Fibroblast of mammary gland (primary cell): Measurements from ENCODE around the gene SPTB.

Experiments used
- DNase-seq: peaks from one replicate; pipeline ENCODE4 v3.0.0-alpha.2; 2010; ENCODE audit warnings: low read depth
- H3K4me3 ChIP-seq: 2 replicates; pipeline ENCODE4 v1.5.1; 2011; ENCODE audit warnings: low read depth, mild to moderate bottlenecking, low read length, moderate library complexity; ENCODE audit not compliant: control insufficient read depth
- TF ChIP-seq, protein P1 (sequence below): conservative IDR thresholded peaks from 2 replicates; pipeline ENCODE4 v1.5.1; 2011; ENCODE audit warnings: low read depth, low read length, inconsistent platforms; ENCODE audit not compliant: control insufficient read depth, insufficient read depth

Gene SPTB

DNA sequence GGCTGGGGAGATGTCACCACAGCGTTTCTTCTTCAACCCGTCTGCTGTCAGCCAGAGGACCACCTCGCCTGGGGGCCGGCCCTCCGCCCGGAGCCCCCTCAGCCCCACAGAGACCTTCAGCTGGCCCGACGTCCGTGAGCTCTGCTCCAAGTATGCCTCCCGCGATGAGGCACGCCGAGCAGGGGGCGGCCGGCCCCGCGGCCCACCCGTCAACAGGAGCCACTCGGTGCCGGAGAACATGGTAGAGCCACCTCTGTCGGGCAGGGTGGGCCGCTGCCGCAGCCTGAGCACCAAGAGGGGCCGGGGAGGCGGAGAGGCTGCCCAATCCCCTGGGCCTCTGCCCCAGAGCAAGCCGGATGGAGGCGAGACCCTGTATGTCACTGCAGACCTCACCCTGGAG, 136.6 kb downstream of the SPTB start:
- no peak overlapping the region for H3K4me3 ChIP-seq
- DNase-seq: no peak
- TF ChIP-seq, protein P1, sequence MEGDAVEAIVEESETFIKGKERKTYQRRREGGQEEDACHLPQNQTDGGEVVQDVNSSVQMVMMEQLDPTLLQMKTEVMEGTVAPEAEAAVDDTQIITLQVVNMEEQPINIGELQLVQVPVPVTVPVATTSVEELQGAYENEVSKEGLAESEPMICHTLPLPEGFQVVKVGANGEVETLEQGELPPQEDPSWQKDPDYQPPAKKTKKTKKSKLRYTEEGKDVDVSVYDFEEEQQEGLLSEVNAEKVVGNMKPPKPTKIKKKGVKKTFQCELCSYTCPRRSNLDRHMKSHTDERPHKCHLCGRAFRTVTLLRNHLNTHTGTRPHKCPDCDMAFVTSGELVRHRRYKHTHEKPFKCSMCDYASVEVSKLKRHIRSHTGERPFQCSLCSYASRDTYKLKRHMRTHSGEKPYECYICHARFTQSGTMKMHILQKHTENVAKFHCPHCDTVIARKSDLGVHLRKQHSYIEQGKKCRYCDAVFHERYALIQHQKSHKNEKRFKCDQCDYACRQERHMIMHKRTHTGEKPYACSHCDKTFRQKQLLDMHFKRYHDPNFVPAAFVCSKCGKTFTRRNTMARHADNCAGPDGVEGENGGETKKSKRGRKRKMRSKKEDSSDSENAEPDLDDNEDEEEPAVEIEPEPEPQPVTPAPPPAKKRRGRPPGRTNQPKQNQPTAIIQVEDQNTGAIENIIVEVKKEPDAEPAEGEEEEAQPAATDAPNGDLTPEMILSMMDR: no peak

GRCh38 chr14:64741961-64742360, 137.7 kb downstream of the SPTB start:
- no peak for DNase-seq
- TF ChIP-seq, protein P1: no peak
- H3K4me3 ChIP-seq: no peak overlapping the region

DNA sequence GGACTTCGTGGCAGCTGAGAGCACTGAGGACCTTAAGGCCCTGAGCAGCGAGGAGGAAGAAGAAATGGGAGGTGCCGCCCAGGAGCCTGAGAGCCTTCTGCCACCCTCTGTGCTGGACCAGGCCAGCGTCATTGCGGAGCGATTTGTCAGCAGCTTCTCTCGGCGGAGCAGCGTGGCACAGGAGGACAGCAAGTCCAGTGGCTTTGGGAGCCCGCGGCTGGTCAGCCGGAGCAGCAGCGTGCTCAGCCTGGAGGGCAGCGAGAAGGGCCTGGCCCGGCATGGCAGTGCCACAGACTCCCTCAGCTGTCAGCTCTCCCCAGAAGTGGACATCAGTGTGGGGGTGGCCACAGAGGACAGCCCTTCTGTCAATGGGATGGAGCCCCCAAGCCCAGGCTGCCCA, 138.5 kb downstream of the SPTB start:
- H3K4me3 ChIP-seq: no peak overlapping the region
- DNase-seq: no peak
- TF ChIP-seq, protein P1: no peak

DNA sequence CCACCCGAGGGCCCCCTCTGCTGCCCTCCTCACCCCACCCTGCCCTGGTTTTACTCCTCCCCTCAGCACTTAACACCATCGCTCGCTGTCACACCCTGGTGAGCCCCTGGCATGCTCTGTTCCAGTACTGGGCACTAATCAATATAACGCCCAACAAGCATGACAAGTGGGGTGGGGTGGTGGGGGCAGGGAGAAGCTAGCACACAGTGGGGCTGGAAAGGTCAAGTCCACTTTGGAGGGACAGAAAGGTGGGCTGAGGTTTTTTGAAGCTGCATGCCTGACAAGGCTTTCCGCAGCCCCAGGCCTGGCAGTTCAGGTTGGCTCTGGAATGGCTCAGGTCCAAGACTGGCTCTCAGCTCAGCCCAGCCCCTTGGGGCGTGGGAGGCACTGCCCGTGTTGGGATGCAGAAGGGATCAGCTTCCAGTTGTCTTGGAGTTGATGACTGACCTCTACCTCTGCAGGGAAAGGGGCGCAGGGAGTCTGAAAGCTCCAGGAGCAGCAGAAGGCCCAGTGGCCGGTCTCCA, 141.4 kb downstream of the SPTB start:
- DNase-seq: no peak
- TF ChIP-seq, protein P1: no peak
- no peak overlapping the region for H3K4me3 ChIP-seq

GRCh38 chr14:64737391-64738280, 142.1 kb downstream of the SPTB start:
- no peak overlapping the region for H3K4me3 ChIP-seq
- TF ChIP-seq, protein P1: no peak
- DNase-seq: no peak

DNA sequence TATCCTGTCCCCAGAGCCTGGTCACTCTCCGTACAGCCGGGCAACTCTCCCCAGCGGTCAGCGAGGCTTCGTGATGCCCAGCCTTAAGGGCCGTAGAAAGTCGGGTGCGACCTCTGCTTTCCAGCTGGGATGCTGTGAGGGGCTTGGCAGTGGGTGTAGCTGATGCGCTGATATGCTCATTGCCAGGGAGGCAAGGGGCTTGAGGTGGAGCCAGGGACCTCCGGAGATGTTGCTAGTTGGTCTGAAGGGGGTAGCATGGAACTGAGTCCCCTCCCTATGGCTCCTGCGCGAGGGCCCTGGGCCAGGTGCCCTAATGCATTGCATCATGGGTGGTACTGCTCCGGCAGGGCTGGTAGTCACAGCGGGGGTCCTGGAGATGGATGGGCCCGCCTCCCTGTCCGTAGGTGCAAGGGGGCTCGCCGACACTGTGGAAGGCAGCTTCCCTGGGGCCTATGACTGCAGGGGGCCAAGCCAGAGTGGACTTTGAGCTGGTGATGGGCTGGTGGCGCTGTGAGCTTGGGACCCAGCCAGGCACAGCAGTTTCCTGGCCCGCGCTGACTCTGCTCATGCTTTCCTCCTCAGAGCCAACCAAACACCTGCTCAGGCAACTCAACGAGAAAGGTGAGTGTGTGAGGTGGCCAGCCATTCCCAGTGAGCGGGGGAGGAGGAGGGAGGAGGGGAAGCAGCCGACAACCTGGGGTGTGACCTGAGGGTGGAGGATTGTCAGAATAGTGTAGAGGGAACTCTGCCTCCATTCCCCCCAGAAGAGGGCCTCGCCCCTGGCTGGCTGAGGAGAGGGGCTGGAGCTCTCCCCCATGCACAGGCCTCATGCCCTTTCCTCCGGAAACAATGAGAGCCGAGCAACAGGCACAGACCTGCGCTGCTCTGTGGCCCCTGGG, 143.2 kb downstream of the SPTB start:
- H3K4me3 ChIP-seq: no peak overlapping the region
- TF ChIP-seq, protein P1: no peak
- DNase-seq: no peak
